A549 treated with AZD9567 at 1 μM for 4 hours (cell line): ENCODE results near the gene KLK10. TPM values are rescaled to one million over a fixed set of nuclear protein-coding genes. Genes with fewer than 3 reads are reported as not detected.

Experiments used
- total RNA-seq: library from RNA; stranded (reverse); fragments of 200-300 nt; extraction: Qiagen RNA extraction; gene quantifications from 5 replicates; pipeline ENCODE4 v1.2.3, GENCODE V29; 2022; ENCODE audit not compliant: insufficient read depth

KLK10 gene, protein sequence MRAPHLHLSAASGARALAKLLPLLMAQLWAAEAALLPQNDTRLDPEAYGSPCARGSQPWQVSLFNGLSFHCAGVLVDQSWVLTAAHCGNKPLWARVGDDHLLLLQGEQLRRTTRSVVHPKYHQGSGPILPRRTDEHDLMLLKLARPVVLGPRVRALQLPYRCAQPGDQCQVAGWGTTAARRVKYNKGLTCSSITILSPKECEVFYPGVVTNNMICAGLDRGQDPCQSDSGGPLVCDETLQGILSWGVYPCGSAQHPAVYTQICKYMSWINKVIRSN
- 0.21 to 0.34 TPM (median 0.28 TPM) in 4 of 5 replicates, not detected in the other for total RNA-seq

DNA sequence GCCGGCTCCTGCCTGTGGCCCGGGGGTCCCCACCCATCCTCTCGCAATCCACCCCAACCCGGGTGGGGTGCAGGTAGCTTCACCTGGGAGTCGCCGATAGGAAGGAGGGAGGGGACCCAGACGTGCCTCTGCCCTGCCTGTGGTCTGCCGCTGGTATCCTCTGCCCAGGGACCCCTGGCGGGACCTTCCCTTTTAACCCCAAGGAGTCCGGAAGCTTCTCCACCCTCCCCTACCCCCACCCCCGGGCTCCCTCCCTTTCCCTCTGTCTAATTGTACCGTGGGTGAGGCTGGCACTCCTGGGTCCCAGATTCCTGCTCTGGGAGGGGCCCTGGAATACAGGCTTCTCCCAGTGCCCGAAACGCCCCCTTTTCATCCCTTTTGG is at the start of gene KLK10:
KLK10 (minus strand) TSS at position 166 of the 382 bp plus-strand sequence. CDS start 579 bp downstream, outside the sequence.

DNA sequence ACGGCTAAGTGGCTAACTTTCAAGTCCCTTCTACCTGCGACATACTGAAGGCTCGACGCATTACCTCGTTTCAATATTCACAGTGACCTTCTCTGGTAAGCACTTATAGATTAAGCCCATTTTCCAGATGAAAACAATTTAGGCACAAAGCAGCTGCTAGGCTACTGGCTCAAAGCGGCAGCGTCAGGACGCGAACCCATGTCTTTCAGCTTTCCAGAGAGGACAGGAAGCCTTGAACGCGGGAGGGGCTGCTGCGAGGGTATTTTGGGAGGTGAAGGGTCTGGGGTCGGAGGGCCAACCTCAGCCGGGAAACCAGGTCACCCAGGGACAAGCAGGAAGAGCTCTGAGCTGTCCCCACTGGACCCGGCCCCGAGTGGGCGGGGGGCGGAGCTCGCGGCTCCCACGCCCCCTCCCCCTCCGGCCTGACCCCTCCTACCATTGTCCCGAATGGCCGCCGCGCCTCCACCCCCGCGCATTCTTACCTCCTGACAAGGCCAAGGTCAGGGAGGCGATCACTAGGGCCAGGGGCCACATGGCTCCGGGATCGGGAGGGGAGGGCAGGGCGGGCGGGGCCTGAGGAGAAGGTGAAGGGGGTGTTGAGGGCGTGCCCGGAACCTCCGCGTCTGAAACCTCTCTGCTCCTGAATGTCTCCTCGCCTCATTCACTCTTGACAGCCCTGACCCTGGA is 45.2 kb upstream of the KLK10 start, which contains the start of gene KLK13:
KLK13 (minus strand) TSS at position 559 of the 687 bp plus-strand sequence; CDS start at position 534, 25 bp downstream.

DNA sequence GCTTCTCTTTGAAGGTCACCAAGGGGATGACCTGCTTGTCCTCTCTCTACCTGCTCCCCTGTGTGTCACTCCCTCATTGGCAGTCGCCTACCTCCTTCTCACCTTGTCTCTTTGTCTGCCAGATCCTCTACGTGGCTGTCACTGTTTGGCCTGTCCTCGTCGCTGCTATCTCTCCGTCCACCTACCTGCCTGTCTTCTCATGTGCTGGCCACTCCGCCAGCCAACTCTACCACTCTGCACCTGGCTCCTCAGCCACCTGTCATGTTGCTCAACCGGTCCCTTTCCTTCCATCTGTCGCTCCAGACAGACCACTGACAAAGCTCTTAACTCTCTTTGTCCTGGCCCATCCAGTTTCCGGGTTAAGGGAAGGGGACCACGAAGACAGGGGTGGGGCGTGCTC is 15.2 kb upstream of the KLK10 start, which contains the start of gene KLK12:
KLK12 (minus strand) TSS at position 299 of the 400 bp plus-strand sequence. CDS start 381 bp downstream, outside the sequence.

DNA sequence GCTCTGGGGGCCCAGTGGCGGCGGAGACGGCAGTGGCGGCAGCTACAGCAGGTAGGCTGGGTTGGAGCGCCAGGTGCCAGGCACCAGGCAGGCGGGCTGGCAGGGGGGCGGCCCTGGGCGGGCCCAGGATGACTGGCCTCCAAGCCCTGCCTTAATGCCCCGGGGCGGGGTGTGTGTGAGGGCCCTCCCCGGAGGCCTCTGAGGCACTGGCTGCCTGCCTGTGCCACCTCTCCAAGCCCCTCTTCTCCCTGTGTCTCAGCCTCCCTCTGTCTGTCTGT is 7.0 kb upstream of the KLK10 start, which contains the start of gene KLK11:
KLK11 (minus strand) TSS at position 63 of the 278 bp plus-strand sequence. CDS start 985 bp downstream, outside the sequence.

DNA sequence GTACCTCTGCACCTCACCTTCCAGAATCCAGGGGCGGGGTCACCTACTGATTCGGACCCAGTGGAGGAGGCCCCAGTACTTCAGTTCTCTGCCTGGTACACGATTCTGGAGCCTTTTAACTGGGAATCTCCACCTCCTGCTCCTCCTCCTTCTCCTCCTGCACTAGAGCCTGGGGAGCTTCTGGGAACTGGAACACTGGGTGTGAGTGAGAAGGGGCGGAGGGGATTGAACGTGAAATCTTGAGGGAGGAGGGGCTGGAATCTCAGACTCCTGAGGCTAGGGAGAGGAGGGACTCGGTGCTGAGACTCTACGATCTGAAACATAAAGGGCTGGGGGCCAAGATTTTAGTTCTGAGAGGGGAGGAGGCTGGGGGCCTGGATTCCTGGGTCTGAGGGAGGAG is 18.0 kb downstream of the KLK10 start, which contains the start of gene KLK8:
KLK8 (minus strand) TSS at position 90 of the 400 bp plus-strand sequence. CDS start 437 bp downstream, outside the sequence.

DNA sequence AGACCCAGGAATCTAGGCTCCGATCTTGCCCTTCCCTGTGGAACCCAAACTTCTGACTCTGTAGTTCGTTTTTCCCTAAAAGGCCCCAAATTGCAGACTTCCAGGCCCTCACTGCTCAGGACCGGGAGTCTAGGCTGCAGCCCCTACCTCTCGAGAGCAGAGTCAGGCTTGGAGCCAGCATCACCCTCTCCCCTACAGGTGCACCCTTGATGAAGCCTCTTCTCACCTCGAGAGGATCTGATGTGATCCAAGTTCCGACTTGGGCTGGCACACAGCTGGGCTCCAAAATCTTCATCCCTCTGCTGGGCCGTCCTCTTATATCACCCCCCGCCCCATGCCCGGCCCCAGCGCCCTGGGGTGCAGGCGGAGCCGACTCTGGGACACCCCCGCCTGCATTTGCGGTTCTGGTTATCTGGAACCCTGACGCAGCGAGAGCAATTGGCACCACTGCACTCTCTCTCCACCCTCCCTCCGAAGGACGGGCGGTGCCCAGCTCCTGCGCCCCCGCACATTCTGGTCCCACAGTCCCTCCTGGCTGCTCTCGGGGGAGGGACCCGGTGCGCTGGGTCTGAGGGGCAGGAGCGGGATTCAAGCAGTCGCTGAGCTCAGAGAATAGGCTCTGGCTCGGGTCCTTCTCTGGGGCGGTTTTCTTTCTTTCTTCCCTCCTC is 35.8 kb downstream of the KLK10 start, which contains the start of gene KLK7:
KLK7 (minus strand) TSS at position 293 of the 668 bp plus-strand sequence. CDS start 1,518 bp downstream, outside the sequence.

DNA sequence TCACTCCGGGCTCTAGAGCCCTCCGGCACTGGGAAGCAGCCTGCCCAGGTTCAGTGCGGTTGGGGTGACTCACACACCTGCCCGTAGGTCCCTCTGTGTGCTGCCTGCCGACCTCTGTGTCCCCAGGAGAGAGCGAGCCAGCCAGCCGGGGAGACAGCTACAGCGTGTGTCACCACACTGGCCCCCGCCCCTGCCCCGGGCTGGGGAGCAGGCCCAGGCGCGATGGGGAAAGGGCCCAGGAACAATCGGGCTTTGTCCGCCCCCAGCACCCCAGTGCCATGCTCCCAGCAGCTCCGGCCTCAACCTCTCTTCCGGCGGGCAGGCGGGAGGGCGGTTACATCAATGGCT is 50.1 kb downstream of the KLK10 start, which contains the start of gene KLK6:
KLK6 (minus strand) TSS at position 179 of the 348 bp plus-strand sequence. CDS start 1,487 bp downstream, outside the sequence.

Other genes starting within 250 kb of the KLK10 start
- gene GPR32, start 249.2 kb downstream of the KLK10 start, total RNA-seq = not detected in 5 replicates
- not detected in 5 replicates for gene ACP4, start 229.3 kb downstream of the KLK10 start, total RNA-seq
- 0.09 to 0.15 TPM in 2 of 5 replicates, not detected in the others for gene KLK1, start 195.9 kb downstream of the KLK10 start, total RNA-seq
- not detected in 5 replicates for gene KLK15, start 186.1 kb downstream of the KLK10 start, total RNA-seq
- not detected in 5 replicates for gene KLK3, start 164.8 kb downstream of the KLK10 start, total RNA-seq
- gene KLK2, start 146.3 kb downstream of the KLK10 start, total RNA-seq = 0.16 to 0.24 TPM (median 0.21 TPM) in 4 of 5 replicates, not detected in the other
- gene KLK4, start 108.3 kb downstream of the KLK10 start, total RNA-seq = 0.11 to 0.15 TPM in 2 of 5 replicates, not detected in the others
- gene KLK5, start 66.7 kb downstream of the KLK10 start, total RNA-seq = not detected in 5 replicates
- 0.17 to 0.30 TPM (median 0.19 TPM) in 4 of 5 replicates, not detected in the other for gene KLK6, start 50.1 kb downstream of the KLK10 start, total RNA-seq
- not detected in 5 replicates for gene KLK7, start 35.8 kb downstream of the KLK10 start, total RNA-seq
- gene KLK8, start 18.1 kb downstream of the KLK10 start, total RNA-seq = not detected in 5 replicates
- not detected in 5 replicates for gene KLK11, start 6.9 kb upstream of the KLK10 start, total RNA-seq
- not detected in 5 replicates for gene KLK12, start 15.3 kb upstream of the KLK10 start, total RNA-seq
- 0.10 to 0.22 TPM in 2 of 5 replicates, not detected in the others for gene KLK13, start 45.4 kb upstream of the KLK10 start, total RNA-seq
- gene KLK14, start 63.2 kb upstream of the KLK10 start, total RNA-seq = 0.17 to 0.57 TPM (median 0.33 TPM) in 4 of 5 replicates, not detected in the other
- 4.8 to 15.0 TPM (median 12.6 TPM) in 5 replicates for gene CTU1, start 88.7 kb upstream of the KLK10 start, total RNA-seq
- 0.05 TPM in 1 of 5 replicates, not detected in the others for gene SIGLEC9, start 105.2 kb upstream of the KLK10 start, total RNA-seq
- gene SIGLEC7, start 122.6 kb upstream of the KLK10 start, total RNA-seq = not detected in 5 replicates
- gene CD33, start 205.4 kb upstream of the KLK10 start, total RNA-seq = 0.10 to 0.16 TPM in 2 of 5 replicates, not detected in the others
- gene SIGLECL1, start 231.4 kb upstream of the KLK10 start, total RNA-seq = not detected in 5 replicates